ENCODE data around the gene SF3B2.
A peak's percentile ranks its signal among the peaks of the same experiment; 100 is the strongest.
"Not testable (repeated sequence)": the region's sequence is repeated elsewhere in the genome, so short reads cannot be mapped to it uniquely, and the experiment has no call there.

SF3B2 gene

GRCh38 chr11:66051766-66052663 is at the start of gene SF3B2:
Gene SF3B2 (plus strand): TSS chr11:66052364. CDS start chr11:66052385, 21 bp downstream.
- peak; percentile 99 for DNase-seq

GRCh38 chr11:66002648-66003225 is 49.4 kb upstream of the SF3B2 start:
- peak; percentile 19 for DNase-seq

- DNase-seq, result no peak
Observed at GRCh38 chr11:66003291-66003690, 48.9 kb upstream of the SF3B2 start.

- DNase-seq, result no peak
Observed at GRCh38 chr11:66004186-66004585, 48.0 kb upstream of the SF3B2 start.

- no peak for DNase-seq
Observed at GRCh38 chr11:66006134-66006890, 45.9 kb upstream of the SF3B2 start.

- DNase-seq, result no peak
Observed at GRCh38 chr11:66006891-66007176, 45.3 kb upstream of the SF3B2 start.

GRCh38 chr11:66007201-66007634 is 44.9 kb upstream of the SF3B2 start:
- DNase-seq, result no peak

GRCh38 chr11:66008095-66008467 is 44.1 kb upstream of the SF3B2 start:
- DNase-seq, result no peak

- DNase-seq, result no peak
Observed at GRCh38 chr11:66008468-66009101, 43.6 kb upstream of the SF3B2 start.

GRCh38 chr11:66010036-66010435 is 42.1 kb upstream of the SF3B2 start:
- not testable (repeated sequence) for DNase-seq

GRCh38 chr11:66011239-66011784 is 40.9 kb upstream of the SF3B2 start:
- DNase-seq, result peak; percentile 63

GRCh38 chr11:66011785-66012303 is 40.3 kb upstream of the SF3B2 start, which contains the start of gene CST6:
Gene CST6 (plus strand): TSS chr11:66012008. CDS start chr11:66012045, 37 bp downstream.
- no peak for DNase-seq

GRCh38 chr11:66012371-66012945 is 39.7 kb upstream of the SF3B2 start:
- no peak for DNase-seq

- no peak for DNase-seq
Observed at GRCh38 chr11:66012946-66013761, 39.0 kb upstream of the SF3B2 start.

- DNase-seq, result no peak
Observed at GRCh38 chr11:66013762-66014100, 38.4 kb upstream of the SF3B2 start.

- no peak for DNase-seq
Observed at GRCh38 chr11:66014804-66015453, 37.2 kb upstream of the SF3B2 start.

GRCh38 chr11:66015454-66015881 is 36.7 kb upstream of the SF3B2 start:
- peak; percentile 53 for DNase-seq

GRCh38 chr11:66015936-66016792 is 36.0 kb upstream of the SF3B2 start:
- no peak for DNase-seq

GRCh38 chr11:66016793-66017177 is 35.4 kb upstream of the SF3B2 start:
- no peak for DNase-seq

GRCh38 chr11:66017321-66017720 is 34.8 kb upstream of the SF3B2 start:
- DNase-seq, result no peak

Data from fibroblast of skin of right biceps (primary cell).